NB4 (cell line): ENCODE results near the gene DLK1.

Source experiments
- DNase-seq: peaks from one replicate; pipeline ENCODE4 v3.0.0; 2010; ENCODE audit warnings: low read depth
- H3K4me3 ChIP-seq: one replicate; pipeline ENCODE4 v1.5.1; 2011; ENCODE audit warnings: mild to moderate bottlenecking, low read depth, low read length, moderate library complexity
- CTCF ChIP-seq: IDR thresholded peaks from one replicate; pipeline ENCODE4 v1.5.1; 2012; ENCODE audit warnings: low read depth, low read length
- MAX ChIP-seq: IDR thresholded peaks from 2 replicates; pipeline ENCODE4 v1.6.1; 2011; ENCODE audit warnings: low read depth, low read length
- MYC ChIP-seq: IDR thresholded peaks from 2 replicates; pipeline ENCODE4 v1.6.1; 2011; ENCODE audit warnings: low read depth, low read length
- POLR2A ChIP-seq: IDR thresholded peaks from 2 replicates; pipeline ENCODE4 v1.6.1; 2011; ENCODE audit warnings: mild to moderate bottlenecking; ENCODE audit not compliant: insufficient read length; ENCODE audit errors: extremely low read depth

Gene DLK1

GRCh38 chr14:100784523-100785337 is 58.0 kb downstream of the DLK1 start:
- H3K4me3 ChIP-seq = no peak overlapping the region
- TF ChIP-seq CTCF = no peak
- TF ChIP-seq POLR2A = no peak
- TF ChIP-seq MAX = no peak
- TF ChIP-seq MYC = no peak
- DNase-seq = no peak

DNA sequence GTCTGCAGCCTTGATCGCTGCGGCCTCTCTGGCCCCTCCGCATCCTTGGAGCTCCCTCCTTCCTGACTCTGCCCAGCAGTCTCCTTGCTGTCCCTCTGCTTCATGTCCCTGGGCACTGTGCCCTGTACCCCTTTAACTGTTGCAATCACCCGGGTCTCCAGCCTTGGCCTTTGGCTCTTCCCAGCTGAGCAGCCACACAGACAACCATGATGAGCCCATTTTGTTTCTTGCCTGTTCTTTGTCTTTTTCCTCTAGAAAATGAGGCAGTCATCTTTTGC is 58.6 kb downstream of the DLK1 start:
- DNase-seq = no peak
- no peak overlapping the region for H3K4me3 ChIP-seq
- TF ChIP-seq CTCF = no peak
- no peak for TF ChIP-seq MAX
- TF ChIP-seq POLR2A = no peak
- no peak for TF ChIP-seq MYC

- H3K4me3 ChIP-seq = no peak overlapping the region
- TF ChIP-seq POLR2A (no peak), CTCF (no peak), MAX (no peak), MYC (no peak)
- no peak for DNase-seq
Measured at GRCh38 chr14:100785626-100786025, 58.9 kb downstream of the DLK1 start.

GRCh38 chr14:100786131-100786530 is 59.4 kb downstream of the DLK1 start:
- no peak for DNase-seq
- H3K4me3 ChIP-seq = no peak overlapping the region
- no peak for TF ChIP-seq MAX
- TF ChIP-seq POLR2A = no peak
- TF ChIP-seq CTCF = no peak
- no peak for TF ChIP-seq MYC

DNA sequence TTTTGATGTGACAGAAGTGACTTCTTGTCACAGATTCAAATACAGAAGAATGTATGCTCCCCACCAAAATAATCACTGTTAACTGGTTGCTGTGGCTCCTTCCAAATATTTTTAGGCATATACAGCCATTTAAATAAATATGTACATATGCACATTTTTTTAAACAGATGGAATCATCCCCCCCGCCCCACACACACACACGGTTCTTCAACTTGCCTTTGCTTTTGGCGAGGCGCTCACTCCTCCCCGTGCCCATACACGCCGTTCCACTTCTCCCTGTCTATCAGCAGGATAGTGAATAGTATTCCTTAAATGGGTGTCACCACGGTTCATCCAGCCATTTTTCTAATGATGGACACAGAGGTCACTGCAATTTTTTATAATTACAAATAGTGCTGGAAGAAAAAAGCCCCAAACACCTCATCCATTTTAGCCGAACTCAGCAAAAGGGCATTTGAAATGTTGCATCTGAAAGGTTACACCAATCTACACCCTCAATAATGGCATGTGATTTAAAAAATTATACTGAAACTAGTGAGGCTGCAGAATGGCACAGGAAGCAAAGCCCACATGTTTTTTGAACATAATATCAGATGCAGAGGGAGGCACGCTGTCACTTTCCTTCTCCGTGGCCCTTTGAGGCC is 60.0 kb downstream of the DLK1 start:
- TF ChIP-seq MYC (no peak), POLR2A (no peak), MAX (no peak), CTCF (no peak)
- no peak for DNase-seq

More for the DNA sequence above, 60.0 kb downstream of the DLK1 start:
- no peak overlapping the region for H3K4me3 ChIP-seq
